ENCODE results near the gene MIER3. TPM values are rescaled to one million over a fixed set of nuclear protein-coding genes. Genes with fewer than 3 reads are reported as not detected.

Gene MIER3
- total and polyA plus RNA-seq, 9 of the 15 experiments (the other 6 are each of a cell fraction or from before 2014, with no cell fraction given) = 4.1 to 29.3 (median 13.0) TPM

- no peak for TF ChIP-seq JUND (IDR thresholded peaks at IDR 0.05; ENCODE audit: borderline replicate concordance, low read depth, low read length)
- no peak for TF ChIP-seq JUND (tag; IDR thresholded peaks at IDR 0.05; ENCODE audit: borderline replicate concordance, low read depth, low read length)
- no peak for TF ChIP-seq SREBF1 (IDR thresholded peaks at IDR 0.05; ENCODE audit: borderline replicate concordance, low read depth, low read length)
- TF ChIP-seq MCM2 (IDR thresholded peaks at IDR 0.05; ENCODE audit: low read depth) = no peak
- TF ChIP-seq GMEB1 (CRISPR knock-in tag; IDR thresholded peaks at IDR 0.05) = no peak
- no peak for TF ChIP-seq DPF2 (IDR thresholded peaks at IDR 0.05)
- no peak for TF ChIP-seq SNRNP70 (optimal IDR thresholded peaks at IDR 0.05; ENCODE audit: low read depth, low read length)
- no peak for TF ChIP-seq BHLHE40 (IDR thresholded peaks at IDR 0.05; ENCODE audit: low read length)
- TF ChIP-seq PHF8 (IDR thresholded peaks at IDR 0.05; ENCODE audit: borderline replicate concordance, low read length) = no peak
- TF ChIP-seq ESRRB (CRISPR knock-in tag; IDR thresholded peaks at IDR 0.05; ENCODE audit: borderline replicate concordance) = no peak
- TF ChIP-seq BMI1 (IDR thresholded peaks at IDR 0.05; ENCODE audit: low read length) = no peak
- TF ChIP-seq TCF15 (CRISPR knock-in tag; IDR thresholded peaks at IDR 0.05) = no peak
- TF ChIP-seq TFE3 (CRISPR knock-in tag; IDR thresholded peaks at IDR 0.05) = no peak
- TF ChIP-seq TRIM25 (IDR thresholded peaks at IDR 0.05; ENCODE audit: borderline replicate concordance) = no peak
- TF ChIP-seq ARID2 (IDR thresholded peaks at IDR 0.05) = no peak
- no peak for TF ChIP-seq SMARCC2 (IDR thresholded peaks at IDR 0.05; ENCODE audit: low read depth)
These were observed 22.3 kb upstream of the MIER3 start (continued) for GRCh38 chr5:56974241-56974640.
